Retina (tissue), 1 donor: ENCODE data around the gene DIAPH3.

ENCODE experiments used
- DNase-seq: peaks from one replicate; pipeline ENCODE4 v3.0.0-alpha.2; 2016

DIAPH3 gene

GRCh38 chr13:60155978-60156377 lies 7.8 kb downstream of the DIAPH3 start:
- no peak for DNase-seq

- DNase-seq: no peak
These were observed 10.8 kb downstream of the DIAPH3 start for GRCh38 chr13:60152904-60153303.

GRCh38 chr13:60152114-60152513 lies 11.6 kb downstream of the DIAPH3 start:
- DNase-seq: no peak

GRCh38 chr13:60150538-60150937 lies 13.2 kb downstream of the DIAPH3 start:
- DNase-seq: no peak

GRCh38 chr13:60148918-60149317 lies 14.8 kb downstream of the DIAPH3 start:
- DNase-seq: no peak

GRCh38 chr13:60147361-60147760 lies 16.4 kb downstream of the DIAPH3 start:
- no peak for DNase-seq

- no peak for DNase-seq
These were observed 17.3 kb downstream of the DIAPH3 start for GRCh38 chr13:60146471-60146870.

GRCh38 chr13:60143775-60144174 lies 20.0 kb downstream of the DIAPH3 start:
- no peak for DNase-seq

GRCh38 chr13:60139272-60139671 lies 24.5 kb downstream of the DIAPH3 start:
- DNase-seq: no peak

- no peak for DNase-seq
These were observed 25.1 kb downstream of the DIAPH3 start for GRCh38 chr13:60138674-60139073.

GRCh38 chr13:60137911-60138560 lies 25.7 kb downstream of the DIAPH3 start:
- no peak for DNase-seq

GRCh38 chr13:60135344-60135743 lies 28.4 kb downstream of the DIAPH3 start:
- DNase-seq: no peak

GRCh38 chr13:60134376-60134775 lies 29.4 kb downstream of the DIAPH3 start:
- no peak for DNase-seq

- DNase-seq: no peak
These were observed 42.4 kb downstream of the DIAPH3 start for GRCh38 chr13:60121337-60121687.

- no peak for DNase-seq
These were observed 43.0 kb downstream of the DIAPH3 start for GRCh38 chr13:60120617-60121336.

- no peak for DNase-seq
These were observed 44.9 kb downstream of the DIAPH3 start for GRCh38 chr13:60118696-60119400.

GRCh38 chr13:60114499-60115028 lies 49.2 kb downstream of the DIAPH3 start:
- DNase-seq: no peak

GRCh38 chr13:60112771-60113170 lies 51.0 kb downstream of the DIAPH3 start:
- DNase-seq: no peak

- DNase-seq: no peak
These were observed 52.0 kb downstream of the DIAPH3 start for GRCh38 chr13:60111691-60112090.

- DNase-seq: no peak
These were observed 54.4 kb downstream of the DIAPH3 start for GRCh38 chr13:60109285-60109684.

- DNase-seq: no peak
These were observed 55.1 kb downstream of the DIAPH3 start for GRCh38 chr13:60108589-60108988.

- DNase-seq: no peak
These were observed 63.9 kb downstream of the DIAPH3 start for GRCh38 chr13:60099631-60100420.

GRCh38 chr13:60095300-60095699 lies 68.4 kb downstream of the DIAPH3 start:
- DNase-seq: no peak
